Measurements from ENCODE around the gene TRPC4. TPM values are rescaled to one million over a fixed set of nuclear protein-coding genes. Genes with fewer than 3 reads are reported as not detected.
"Not testable (repeated sequence)": the region's sequence is repeated elsewhere in the genome, so short reads cannot be mapped to it uniquely, and the experiment has no call there.

TRPC4 gene
- total RNA-seq, 1 donor from 2014 or later, result 6.3 TPM

DNA sequence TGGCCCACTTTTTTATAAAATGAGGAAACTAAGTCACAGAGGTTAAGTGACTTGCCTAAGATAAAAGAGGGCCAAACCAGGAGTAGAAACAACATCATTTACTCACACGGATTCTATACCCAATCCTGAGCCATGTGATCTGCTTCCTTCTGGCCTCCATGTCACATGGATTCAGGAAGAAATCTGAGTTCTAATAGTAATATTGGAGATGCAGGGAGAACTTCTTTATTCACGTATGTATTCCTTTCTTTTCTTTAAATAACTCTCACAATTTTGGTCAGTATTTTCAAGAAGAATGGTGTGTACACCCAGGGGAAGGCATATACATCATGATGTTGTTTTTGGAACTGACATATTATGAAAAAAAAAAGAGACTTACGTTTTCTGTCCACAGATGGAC, 272.8 kb downstream of the TRPC4 start:
- H3K36me3 Mint-ChIP-seq (ENCODE audit: unreplicated experiment), result peaks cover 8% of the 10 kb centered on the region
- no peaks in the 10 kb centered on the region for H3K9me3 Mint-ChIP-seq (ENCODE audit: unreplicated experiment)
- H3K4me1 Mint-ChIP-seq (ENCODE audit: unreplicated experiment), result peaks cover 58% of the 10 kb centered on the region
- peak overlapping the region; percentile 74 for H3K4me3 Mint-ChIP-seq (ENCODE audit: unreplicated experiment)
- H3K27ac Mint-ChIP-seq (ENCODE audit: unreplicated experiment), result peak overlapping the region; percentile 82
- TF ChIP-seq, protein P1, sequence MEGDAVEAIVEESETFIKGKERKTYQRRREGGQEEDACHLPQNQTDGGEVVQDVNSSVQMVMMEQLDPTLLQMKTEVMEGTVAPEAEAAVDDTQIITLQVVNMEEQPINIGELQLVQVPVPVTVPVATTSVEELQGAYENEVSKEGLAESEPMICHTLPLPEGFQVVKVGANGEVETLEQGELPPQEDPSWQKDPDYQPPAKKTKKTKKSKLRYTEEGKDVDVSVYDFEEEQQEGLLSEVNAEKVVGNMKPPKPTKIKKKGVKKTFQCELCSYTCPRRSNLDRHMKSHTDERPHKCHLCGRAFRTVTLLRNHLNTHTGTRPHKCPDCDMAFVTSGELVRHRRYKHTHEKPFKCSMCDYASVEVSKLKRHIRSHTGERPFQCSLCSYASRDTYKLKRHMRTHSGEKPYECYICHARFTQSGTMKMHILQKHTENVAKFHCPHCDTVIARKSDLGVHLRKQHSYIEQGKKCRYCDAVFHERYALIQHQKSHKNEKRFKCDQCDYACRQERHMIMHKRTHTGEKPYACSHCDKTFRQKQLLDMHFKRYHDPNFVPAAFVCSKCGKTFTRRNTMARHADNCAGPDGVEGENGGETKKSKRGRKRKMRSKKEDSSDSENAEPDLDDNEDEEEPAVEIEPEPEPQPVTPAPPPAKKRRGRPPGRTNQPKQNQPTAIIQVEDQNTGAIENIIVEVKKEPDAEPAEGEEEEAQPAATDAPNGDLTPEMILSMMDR (IDR thresholded peaks at IDR 0.05), result no peak
- no peak for DNase-seq (ENCODE audit: extremely low spot score, unreplicated experiment)
- no peaks in the 10 kb centered on the region for H3K27me3 Mint-ChIP-seq (ENCODE audit: unreplicated experiment)

DNA sequence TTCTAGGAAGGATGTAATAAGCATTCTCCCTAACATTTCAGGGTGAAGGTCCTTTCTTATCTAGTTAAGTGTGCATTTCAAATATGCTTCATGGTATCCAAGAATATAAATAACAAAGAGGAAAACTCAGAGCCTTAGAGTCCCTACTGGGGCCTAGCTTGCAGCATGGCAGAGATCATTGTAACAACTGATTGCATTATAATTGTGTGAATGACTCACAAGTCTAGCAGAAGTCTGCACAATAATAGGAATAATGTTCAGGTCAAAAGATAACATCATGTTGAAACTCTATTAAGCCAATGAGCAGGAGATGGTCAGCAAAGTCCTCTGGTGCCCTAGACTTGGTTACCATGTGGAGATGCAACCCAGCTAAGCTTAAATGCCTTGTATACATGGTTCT, 274.4 kb downstream of the TRPC4 start:
- Mint-ChIP-seq H3K4me1 (ENCODE audit: unreplicated experiment) (peaks cover 49% of the 10 kb centered on the region), H3K27ac (ENCODE audit: unreplicated experiment) (no peak overlapping the region), H3K9me3 (ENCODE audit: unreplicated experiment) (no peaks in the 10 kb centered on the region), H3K27me3 (ENCODE audit: unreplicated experiment) (no peaks in the 10 kb centered on the region), H3K4me3 (ENCODE audit: unreplicated experiment) (no peak overlapping the region), H3K36me3 (ENCODE audit: unreplicated experiment) (peaks cover 8% of the 10 kb centered on the region)
- DNase-seq (ENCODE audit: extremely low spot score, unreplicated experiment), result no peak
- TF ChIP-seq, protein P1 (IDR thresholded peaks at IDR 0.05), result no peak

DNA sequence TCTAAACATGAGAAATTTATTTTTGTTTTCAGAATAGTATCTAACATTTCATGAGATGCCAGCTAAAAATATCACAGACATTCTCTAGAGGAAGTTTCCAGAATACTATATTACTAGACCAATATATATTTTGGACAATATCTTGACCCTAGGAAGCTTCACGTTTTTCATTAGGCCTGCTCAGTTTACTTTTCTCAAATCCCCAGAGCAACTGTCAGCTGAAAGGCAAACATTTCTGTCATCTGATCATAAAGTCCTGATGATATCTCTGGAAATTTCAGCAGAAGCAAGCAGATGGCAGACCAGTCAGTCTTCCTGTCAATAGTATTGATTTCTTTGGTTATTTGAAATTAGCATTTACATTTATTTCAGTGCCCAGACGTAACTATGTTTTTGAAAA, 275.0 kb downstream of the TRPC4 start:
- Mint-ChIP-seq H3K27ac (ENCODE audit: unreplicated experiment) (peak overlapping the region; percentile 61), H3K27me3 (ENCODE audit: unreplicated experiment) (no peaks in the 10 kb centered on the region), H3K4me1 (ENCODE audit: unreplicated experiment) (peaks cover 45% of the 10 kb centered on the region), H3K9me3 (ENCODE audit: unreplicated experiment) (no peaks in the 10 kb centered on the region), H3K4me3 (ENCODE audit: unreplicated experiment) (no peak overlapping the region), H3K36me3 (ENCODE audit: unreplicated experiment) (peaks cover 8% of the 10 kb centered on the region)
- no peak for DNase-seq (ENCODE audit: extremely low spot score, unreplicated experiment)
- TF ChIP-seq, protein P1 (IDR thresholded peaks at IDR 0.05), result no peak

DNA sequence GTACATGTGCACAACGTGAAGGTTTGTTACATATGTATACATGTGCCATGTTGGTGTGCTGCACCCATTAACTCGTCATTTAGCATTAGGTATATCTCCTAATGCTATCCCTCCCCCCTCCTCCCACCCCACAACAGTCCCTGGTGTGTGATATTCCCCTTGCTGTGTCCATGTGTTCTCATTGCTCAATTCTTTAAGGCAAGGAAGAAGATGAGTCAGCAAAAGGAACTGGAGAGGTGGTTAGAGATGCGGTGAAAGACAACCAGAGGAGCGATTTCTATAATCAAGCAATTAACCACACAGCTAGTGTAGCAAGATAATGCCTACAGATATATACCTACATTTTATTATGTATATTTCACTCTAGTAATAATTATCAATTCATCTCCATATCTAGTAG, 280.2 kb downstream of the TRPC4 start:
- H3K27ac Mint-ChIP-seq (ENCODE audit: unreplicated experiment); H3K4me1 Mint-ChIP-seq (ENCODE audit: unreplicated experiment); H3K9me3 Mint-ChIP-seq (ENCODE audit: unreplicated experiment); H3K27me3 Mint-ChIP-seq (ENCODE audit: unreplicated experiment); H3K4me3 Mint-ChIP-seq (ENCODE audit: unreplicated experiment); DNase-seq (ENCODE audit: extremely low spot score, unreplicated experiment): not testable (repeated sequence)
- peaks cover 13% of the 10 kb centered on the region for H3K36me3 Mint-ChIP-seq (ENCODE audit: unreplicated experiment)

DNA sequence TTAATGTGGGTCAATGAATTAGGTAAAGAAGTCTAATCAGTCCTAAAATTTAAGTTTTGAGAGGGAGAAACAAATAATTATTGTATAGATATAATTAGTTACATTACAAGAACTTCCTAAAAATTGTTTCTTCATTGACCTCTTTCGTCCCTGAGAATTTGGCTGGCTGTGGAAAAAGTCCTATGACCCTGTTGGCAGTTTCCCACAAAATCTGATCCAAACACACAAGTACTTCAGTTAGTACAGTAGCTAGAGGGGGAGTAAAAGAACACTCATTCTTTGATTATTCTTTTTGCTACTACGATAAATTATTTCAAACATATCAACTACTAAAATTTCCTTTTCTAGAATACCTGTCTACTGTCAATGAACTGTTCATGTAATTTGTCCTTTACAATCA, 282.3 kb downstream of the TRPC4 start:
- Mint-ChIP-seq H3K4me3 (ENCODE audit: unreplicated experiment) (no peak overlapping the region), H3K27ac (ENCODE audit: unreplicated experiment) (no peak overlapping the region), H3K9me3 (ENCODE audit: unreplicated experiment) (no peaks in the 10 kb centered on the region), H3K4me1 (ENCODE audit: unreplicated experiment) (no peaks in the 10 kb centered on the region), H3K27me3 (ENCODE audit: unreplicated experiment) (no peaks in the 10 kb centered on the region), H3K36me3 (ENCODE audit: unreplicated experiment) (peaks cover 26% of the 10 kb centered on the region)
- TF ChIP-seq, protein P1 (IDR thresholded peaks at IDR 0.05), result no peak
- no peak for DNase-seq (ENCODE audit: extremely low spot score, unreplicated experiment)
